Fibroblast of pulmonary artery (primary cell): ENCODE data around the gene PHAF1.
A peak's percentile ranks its signal among the peaks of the same experiment; 100 is the strongest.
"Not testable (repeated sequence)": the region's sequence is repeated elsewhere in the genome, so short reads cannot be mapped to it uniquely, and the experiment has no call there.

Experiments used
- DNase-seq: peaks from one replicate; pipeline ENCODE4 v3.0.0-alpha.2; 2010; ENCODE audit warnings: low read depth
- H3K4me3 ChIP-seq: replicated peaks from 2 replicates; pipeline ENCODE4 v1.5.1; 2011; ENCODE audit warnings: low read depth, mild to moderate bottlenecking, control low read depth, low read length, moderate library complexity
- TF ChIP-seq, protein P1 (sequence below): IDR thresholded peaks from 2 replicates; pipeline ENCODE4 v1.5.1; 2011; ENCODE audit warnings: mild to moderate bottlenecking, control low read depth, low read length, inconsistent platforms; ENCODE audit errors: missing control alignments

Gene PHAF1

DNA sequence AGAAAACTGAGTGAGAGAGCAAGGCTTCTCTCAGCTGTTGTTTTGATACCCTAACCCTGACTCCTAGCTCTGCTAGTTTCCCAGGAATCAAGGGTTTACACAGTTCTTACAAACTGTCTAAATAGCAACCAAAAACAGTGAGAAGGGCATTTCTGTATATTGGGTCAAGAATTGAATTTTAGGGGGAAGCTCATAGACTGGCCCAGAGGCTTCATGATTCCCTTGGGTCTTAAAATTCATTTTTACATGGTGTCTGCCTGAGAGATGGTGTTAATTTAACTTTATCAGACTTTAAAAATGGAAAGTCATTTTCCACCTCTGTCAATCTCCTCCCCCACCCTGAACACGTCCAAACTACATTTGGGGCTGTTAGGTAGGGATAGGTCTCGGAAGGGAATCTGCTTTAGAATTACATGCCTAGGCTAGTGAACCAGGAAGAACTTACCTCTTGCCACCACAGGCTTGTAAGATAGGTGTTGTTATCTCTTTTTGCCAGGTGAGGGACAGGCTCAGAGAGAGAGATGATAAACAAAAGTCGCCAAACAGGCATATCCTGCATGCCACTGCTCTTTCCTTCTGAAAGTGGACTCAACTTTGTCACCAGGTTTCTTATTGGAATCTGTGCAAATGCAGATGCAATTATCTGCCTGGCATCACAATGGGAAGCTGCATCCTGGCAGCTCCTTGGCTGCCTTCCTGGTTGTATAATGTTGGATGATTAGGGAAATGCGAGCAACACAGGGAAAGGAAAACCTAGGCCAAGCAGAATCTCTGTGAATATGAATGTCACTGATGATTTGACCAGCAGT, 3.1 kb downstream of the PHAF1 start:
- TF ChIP-seq, protein P1, sequence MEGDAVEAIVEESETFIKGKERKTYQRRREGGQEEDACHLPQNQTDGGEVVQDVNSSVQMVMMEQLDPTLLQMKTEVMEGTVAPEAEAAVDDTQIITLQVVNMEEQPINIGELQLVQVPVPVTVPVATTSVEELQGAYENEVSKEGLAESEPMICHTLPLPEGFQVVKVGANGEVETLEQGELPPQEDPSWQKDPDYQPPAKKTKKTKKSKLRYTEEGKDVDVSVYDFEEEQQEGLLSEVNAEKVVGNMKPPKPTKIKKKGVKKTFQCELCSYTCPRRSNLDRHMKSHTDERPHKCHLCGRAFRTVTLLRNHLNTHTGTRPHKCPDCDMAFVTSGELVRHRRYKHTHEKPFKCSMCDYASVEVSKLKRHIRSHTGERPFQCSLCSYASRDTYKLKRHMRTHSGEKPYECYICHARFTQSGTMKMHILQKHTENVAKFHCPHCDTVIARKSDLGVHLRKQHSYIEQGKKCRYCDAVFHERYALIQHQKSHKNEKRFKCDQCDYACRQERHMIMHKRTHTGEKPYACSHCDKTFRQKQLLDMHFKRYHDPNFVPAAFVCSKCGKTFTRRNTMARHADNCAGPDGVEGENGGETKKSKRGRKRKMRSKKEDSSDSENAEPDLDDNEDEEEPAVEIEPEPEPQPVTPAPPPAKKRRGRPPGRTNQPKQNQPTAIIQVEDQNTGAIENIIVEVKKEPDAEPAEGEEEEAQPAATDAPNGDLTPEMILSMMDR = no peak
- no peak overlapping the region for H3K4me3 ChIP-seq
- no peak for DNase-seq

DNA sequence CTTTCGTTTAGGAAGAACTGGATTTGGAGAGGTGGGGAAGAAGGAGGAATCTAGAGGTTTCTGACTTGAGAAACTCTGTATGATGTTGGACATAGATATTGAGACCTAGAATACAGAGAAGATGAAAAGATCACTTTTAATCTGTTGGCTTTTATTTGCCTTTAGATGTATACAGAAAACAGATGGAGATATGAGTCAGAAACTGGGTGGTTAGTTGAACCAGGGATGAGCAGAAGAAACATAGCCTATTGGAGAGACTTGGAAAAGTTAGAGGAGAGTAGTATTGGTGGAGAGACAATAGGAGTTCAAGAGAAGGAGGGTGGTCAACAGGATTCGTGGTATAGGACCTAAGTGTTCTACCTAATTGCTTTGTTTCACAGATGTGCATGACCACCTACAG, 5.1 kb downstream of the PHAF1 start:
- DNase-seq = no peak
- TF ChIP-seq, protein P1 = no peak

DNA sequence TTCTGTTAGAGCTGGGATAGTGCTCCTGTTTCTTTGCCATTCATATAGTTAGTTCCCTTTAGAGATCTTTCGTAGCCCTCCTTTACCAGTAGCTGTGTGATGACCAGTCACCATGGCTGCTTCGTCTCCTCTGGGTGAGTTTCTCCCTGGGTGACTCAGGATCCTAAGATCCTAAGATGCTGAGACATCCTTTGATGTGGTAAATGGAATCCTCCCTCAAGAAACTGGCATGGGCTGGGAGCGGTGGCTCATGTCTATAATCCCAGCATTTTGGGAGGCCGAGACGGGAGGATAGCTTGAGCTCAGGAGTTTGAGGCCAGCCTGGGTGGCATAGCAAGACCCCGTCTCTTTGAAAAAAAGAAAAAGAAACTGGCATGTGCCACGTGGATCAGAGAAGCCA, 5.9 kb downstream of the PHAF1 start:
- peak; percentile 60 for DNase-seq
- H3K4me3 ChIP-seq = no peak overlapping the region
- TF ChIP-seq, protein P1 = no peak

More for the DNA sequence above, 5.1 kb downstream of the PHAF1 start:
- H3K4me3 ChIP-seq = no peak overlapping the region

DNA sequence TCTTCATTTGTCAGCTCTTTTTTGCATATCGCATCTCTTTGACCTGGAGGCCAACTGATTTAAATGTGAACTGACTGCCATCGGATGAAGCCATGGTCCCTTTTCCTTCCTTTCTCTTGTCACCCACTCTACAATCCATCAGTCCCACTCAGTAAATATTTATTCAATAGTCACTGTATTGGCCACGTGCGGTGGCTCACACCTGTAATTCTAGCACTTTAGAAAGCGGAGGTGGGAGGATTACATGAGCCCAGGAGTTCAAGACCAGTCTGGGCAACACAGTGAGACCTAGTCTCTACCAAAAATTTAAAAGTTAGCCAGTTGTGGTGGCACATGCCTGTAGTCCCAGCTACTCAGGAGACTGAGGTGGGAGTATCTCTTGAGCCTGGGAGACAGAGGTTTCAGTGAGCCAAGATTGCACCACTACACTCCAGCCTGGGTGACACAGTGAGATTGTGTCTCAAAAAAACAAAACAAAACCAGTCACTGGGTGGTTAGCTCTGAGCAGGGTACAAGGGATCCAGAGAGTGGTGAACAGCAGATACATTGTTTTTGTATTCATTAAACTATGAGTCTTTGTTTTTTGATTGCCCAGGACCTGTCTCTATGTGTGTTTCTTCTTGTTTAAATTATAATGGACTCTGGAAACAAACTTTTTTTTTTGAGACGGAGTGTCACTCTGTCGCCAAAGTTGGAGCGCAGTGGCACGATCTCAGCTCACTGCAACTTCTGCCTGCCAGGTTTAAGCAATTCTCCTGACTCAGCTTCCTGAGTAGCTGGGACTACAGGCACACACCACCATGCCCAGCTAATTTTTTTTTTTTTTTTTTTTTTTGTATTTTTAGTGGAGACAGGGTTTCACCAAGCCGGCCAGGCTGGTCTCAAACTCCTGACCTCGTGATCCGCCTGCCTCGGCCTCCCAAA, 6.9 kb downstream of the PHAF1 start:
- peak; percentile 46 for DNase-seq
- TF ChIP-seq, protein P1 = no peak
- H3K4me3 ChIP-seq = no peak overlapping the region

DNA sequence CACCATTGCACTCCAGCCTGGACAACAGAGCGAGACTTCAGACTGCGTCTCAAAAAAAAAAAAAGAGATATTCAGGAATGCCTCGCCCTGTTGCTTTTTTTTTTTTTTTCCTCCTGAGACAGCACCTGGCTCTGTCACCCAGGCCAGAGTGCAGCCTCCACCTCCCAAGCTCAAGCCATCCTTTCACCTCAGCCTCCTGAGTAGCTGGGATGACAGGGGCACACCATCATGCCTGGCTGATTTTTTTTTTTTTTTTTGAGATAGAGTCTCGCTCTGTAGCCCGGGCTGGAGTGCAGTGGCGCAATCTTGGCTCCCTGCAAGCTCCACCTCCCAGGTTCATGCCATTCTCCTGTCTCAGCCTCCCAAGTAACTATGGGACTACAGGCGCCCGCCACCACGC, 8.0 kb downstream of the PHAF1 start:
- DNase-seq = no peak
- TF ChIP-seq, protein P1 = no peak
- no peak overlapping the region for H3K4me3 ChIP-seq

DNA sequence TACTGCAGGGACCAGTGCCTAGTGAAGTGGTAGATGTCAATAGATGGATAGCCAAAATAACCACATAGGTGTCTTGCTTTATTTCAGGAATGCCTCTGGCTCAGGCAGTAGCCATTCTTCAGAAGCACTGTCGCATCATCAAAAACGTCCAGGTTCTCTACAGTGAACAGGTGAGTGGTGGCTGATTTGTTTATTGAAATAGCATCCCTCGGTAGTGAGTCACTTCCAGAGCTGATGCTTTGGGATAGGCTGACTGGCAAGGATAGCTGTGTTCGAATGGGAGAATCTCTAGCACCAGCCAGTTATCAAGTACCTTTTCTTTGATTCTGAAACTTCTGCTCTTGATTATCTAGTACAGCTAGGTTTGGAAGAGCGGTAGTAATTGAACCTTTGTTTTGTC, 10.3 kb downstream of the PHAF1 start:
- TF ChIP-seq, protein P1 = no peak
- DNase-seq = no peak
- no peak overlapping the region for H3K4me3 ChIP-seq

DNA sequence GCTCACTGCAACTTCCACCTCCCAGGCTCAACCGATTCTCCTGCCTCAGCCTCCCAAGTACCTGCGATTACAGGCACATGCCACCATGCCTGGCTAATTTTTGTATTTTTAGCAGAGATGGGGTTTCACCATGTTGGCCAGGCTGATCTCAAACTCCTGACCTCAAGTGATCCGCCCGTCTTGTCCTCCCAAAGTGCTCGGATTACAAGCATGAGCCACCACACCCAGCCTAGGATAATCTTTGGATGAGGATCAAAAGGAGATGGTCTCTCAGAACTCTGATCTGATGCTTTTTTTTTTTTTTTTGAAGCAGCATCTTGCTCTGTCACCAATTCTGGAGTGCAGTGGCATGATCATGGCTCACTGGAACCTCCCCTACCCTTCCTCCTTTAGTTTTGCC, 13.1 kb downstream of the PHAF1 start:
- DNase-seq, H3K4me3 ChIP-seq: not testable (repeated sequence)
